GM21390 (cell line): ENCODE data around the gene FARSA.
"Not testable (repeated sequence)": the region's sequence is repeated elsewhere in the genome, so short reads cannot be mapped to it uniquely, and the experiment has no call there.

ENCODE experiments used
- ATAC-seq: cut with Tn5 transposase; IDR thresholded peaks from one replicate; pipeline ENCODE4 v1.9.1; 2021; ENCODE audit not compliant: unreplicated experiment

Gene FARSA

GRCh38 chr19:12954612-12954962 is 21.1 kb upstream of the FARSA start:
- ATAC-seq = no peak

- no peak for ATAC-seq
Observed at GRCh38 chr19:12953799-12954611, 20.5 kb upstream of the FARSA start.

GRCh38 chr19:12953138-12953798 is 19.8 kb upstream of the FARSA start:
- ATAC-seq = no peak

- ATAC-seq = no peak
Observed at GRCh38 chr19:12952488-12953137, 19.1 kb upstream of the FARSA start.

- ATAC-seq = not testable (repeated sequence)
Observed at GRCh38 chr19:12952050-12952449, 18.5 kb upstream of the FARSA start.

GRCh38 chr19:12949363-12950283 is 16.1 kb upstream of the FARSA start:
- ATAC-seq = no peak

GRCh38 chr19:12948612-12949362 is 15.3 kb upstream of the FARSA start:
- ATAC-seq = no peak

- ATAC-seq = no peak
Observed at GRCh38 chr19:12947702-12948611, 14.4 kb upstream of the FARSA start.

GRCh38 chr19:12946731-12947496 is 13.4 kb upstream of the FARSA start:
- ATAC-seq = no peak

- ATAC-seq = peak; percentile 28
Observed at GRCh38 chr19:12946092-12946721, 12.7 kb upstream of the FARSA start.

GRCh38 chr19:12945479-12946091 is 12.1 kb upstream of the FARSA start, which contains the start of gene RAD23A:
TSS of gene RAD23A (plus strand) at chr19:12945862. CDS start at chr19:12945949, 87 bp downstream.
- ATAC-seq = peak; percentile 60

- no peak for ATAC-seq
Observed at GRCh38 chr19:12944104-12944674, 10.7 kb upstream of the FARSA start.

- ATAC-seq = no peak
Observed at GRCh38 chr19:12943437-12944044, 10.0 kb upstream of the FARSA start.

- no peak for ATAC-seq
Observed at GRCh38 chr19:12940897-12941296, 7.4 kb upstream of the FARSA start.

GRCh38 chr19:12939975-12940423 is 6.5 kb upstream of the FARSA start:
- ATAC-seq = no peak

GRCh38 chr19:12938779-12939601 is 5.5 kb upstream of the FARSA start:
- no peak for ATAC-seq
